Measurements from ENCODE around the gene NAA60. TPM values are rescaled to one million over a fixed set of nuclear protein-coding genes. Genes with fewer than 3 reads are reported as not detected.

NAA60 gene
- total RNA-seq, 2 donors from 2014 or later, result 35.4 to 38.2 TPM

- ATAC-seq, result peak; percentile 19 to 24
- intact Hi-C loops (cut with DNase I), result no loop called here
- DNase-seq, result no peak
Observed at GRCh38 chr16:3480901-3481695, 37.6 kb downstream of the NAA60 start.

- no peak for DNase-seq
- no peak for ATAC-seq
Observed at GRCh38 chr16:3481696-3482658, 38.5 kb downstream of the NAA60 start.

GRCh38 chr16:3482659-3483241 lies 39.3 kb downstream of the NAA60 start:
- DNase-seq, result no peak
- intact Hi-C loops (cut with DNase I), result no loop called here
- no peak for ATAC-seq

More at GRCh38 chr16:3481696-3482658, 38.5 kb downstream of the NAA60 start:
- intact Hi-C loops (cut with DNase I), result no loop called here

GRCh38 chr16:3484318-3485096 lies 41.0 kb downstream of the NAA60 start:
- DNase-seq (no peak), ATAC-seq (no peak)
- intact Hi-C loops (cut with DNase I), result no loop called here

GRCh38 chr16:3485097-3485745 lies 41.7 kb downstream of the NAA60 start:
- no peak for DNase-seq
- ATAC-seq, result no peak
- intact Hi-C loops (cut with DNase I), result no loop called here

- no peak for ATAC-seq
- intact Hi-C loops (cut with DNase I), result no loop called here
- DNase-seq, result no peak
Observed at GRCh38 chr16:3485821-3486505, 42.5 kb downstream of the NAA60 start.

GRCh38 chr16:3486506-3487215 lies 43.2 kb downstream of the NAA60 start:
- ATAC-seq, result no peak
- intact Hi-C loops (cut with DNase I), result no loop called here

GRCh38 chr16:3487521-3488410 lies 44.3 kb downstream of the NAA60 start:
- ATAC-seq (peak in 1 of 2 donors; percentile 8), DNase-seq (no peak)
- intact Hi-C loops (cut with DNase I), result no loop called here

More at GRCh38 chr16:3486506-3487215, 43.2 kb downstream of the NAA60 start:
- DNase-seq, result no peak

- ATAC-seq (no peak), DNase-seq (no peak)
- intact Hi-C loops (cut with DNase I), result no loop called here
Observed at GRCh38 chr16:3488801-3489200, 45.3 kb downstream of the NAA60 start.

- intact Hi-C loops (cut with DNase I), result no loop called here
- DNase-seq (no peak), ATAC-seq (no peak)
Observed at GRCh38 chr16:3490911-3491629, 47.6 kb downstream of the NAA60 start.

- intact Hi-C loops (cut with DNase I), result no loop called here
- ATAC-seq, result no peak
- no peak for DNase-seq
Observed at GRCh38 chr16:3492356-3492755, 48.9 kb downstream of the NAA60 start.

GRCh38 chr16:3494386-3494973 lies 51.0 kb downstream of the NAA60 start:
- ATAC-seq (no peak), DNase-seq (no peak)
- intact Hi-C loops (cut with DNase I), result no loop called here

GRCh38 chr16:3495176-3495575 lies 51.7 kb downstream of the NAA60 start, which contains the start of gene C16orf90:
Gene C16orf90, minus strand, starts transcription at chr16:3495489. Its CDS starts 68 bp downstream, at chr16:3495421.
- intact Hi-C loops (cut with DNase I), result loop anchor here in 1 of 2 donors (5.0 kb wide), 1 partner anchor 233 kb away; no protein-coding TSS in a partner anchor
- no peak for DNase-seq
- ATAC-seq, result no peak

- intact Hi-C loops (cut with DNase I), result loop anchor here in 1 of 2 donors (5.0 kb wide), 1 partner anchor 234 kb away; no protein-coding TSS in a partner anchor
- DNase-seq, result no peak
- ATAC-seq, result no peak
Observed at GRCh38 chr16:3496386-3496785, 52.9 kb downstream of the NAA60 start.

GRCh38 chr16:3497771-3498170 lies 54.3 kb downstream of the NAA60 start:
- intact Hi-C loops (cut with DNase I), result loop anchor here in 1 of 2 donors (5.0 kb wide), 1 partner anchor 235 kb away; no protein-coding TSS in a partner anchor
- no peak for DNase-seq
- no peak for ATAC-seq
